Fibroblast of lung (primary cell): Measurements from ENCODE around the gene PCIF1.

ENCODE experiments used
- CTCF ChIP-seq, 2 donors: IDR thresholded peaks in 1 of 2; conservative IDR thresholded peaks in 1 of 2; 1 replicate in 1 of 2; 2 replicates in 1 of 2; pipeline ENCODE4 v1.5.1; 2011 to 2012; ENCODE audit warnings: low read length in 2 of 2, control low read depth in 1 of 2, inconsistent platforms in 1 of 2, low read depth in 1 of 2, mild to moderate bottlenecking in 1 of 2
- EZH2 ChIP-seq: IDR thresholded peaks from 2 replicates; pipeline ENCODE4 v1.5.1; 2012; ENCODE audit warnings: low read length, control low read depth, mild to moderate bottlenecking; ENCODE audit errors: missing control alignments

- TF ChIP-seq CTCF (conservative IDR thresholded peaks at IDR 0.05 in 1 of 2, IDR thresholded peaks at IDR 0.05 in 1 of 2; ENCODE audit: low read depth in 1 of 2, low read length in 2 of 2) (no peak), EZH2 (no peak)
These were observed 11.9 kb downstream of the PCIF1 start for GRCh38 chr20:45946149-45946970.
